GM18520 (cell line): Measurements from ENCODE around the gene MYOM1.

Experiments used
- ATAC-seq: cut with Tn5 transposase; IDR thresholded peaks from one replicate; pipeline ENCODE4 v1.9.1; 2021; ENCODE audit not compliant: unreplicated experiment

The MYOM1 gene

GRCh38 chr18:3190610-3191009, 29.2 kb downstream of the MYOM1 start:
- no peak for ATAC-seq

GRCh38 chr18:3189884-3190283, 29.9 kb downstream of the MYOM1 start:
- no peak for ATAC-seq

- no peak for ATAC-seq
Observed at GRCh38 chr18:3186678-3187658, 32.8 kb downstream of the MYOM1 start.

- ATAC-seq, result no peak
Observed at GRCh38 chr18:3184275-3184963, 35.3 kb downstream of the MYOM1 start.

GRCh38 chr18:3183103-3183717, 36.6 kb downstream of the MYOM1 start:
- no peak for ATAC-seq

GRCh38 chr18:3180325-3180724, 39.4 kb downstream of the MYOM1 start:
- no peak for ATAC-seq

GRCh38 chr18:3179430-3180089, 40.2 kb downstream of the MYOM1 start:
- ATAC-seq, result no peak

GRCh38 chr18:3177902-3178687, 41.7 kb downstream of the MYOM1 start:
- ATAC-seq, result peak; percentile 90

GRCh38 chr18:3175195-3175758, 44.5 kb downstream of the MYOM1 start:
- no peak for ATAC-seq

GRCh38 chr18:3172097-3172496, 47.7 kb downstream of the MYOM1 start:
- ATAC-seq, result no peak

- no peak for ATAC-seq
Observed at GRCh38 chr18:3171631-3172030, 48.1 kb downstream of the MYOM1 start.

- ATAC-seq, result no peak
Observed at GRCh38 chr18:3170441-3171161, 49.2 kb downstream of the MYOM1 start.

GRCh38 chr18:3164381-3164780, 55.4 kb downstream of the MYOM1 start:
- no peak for ATAC-seq

GRCh38 chr18:3163968-3164367, 55.8 kb downstream of the MYOM1 start:
- no peak for ATAC-seq

- no peak for ATAC-seq
Observed at GRCh38 chr18:3162181-3162580, 57.6 kb downstream of the MYOM1 start.

- no peak for ATAC-seq
Observed at GRCh38 chr18:3159830-3160229, 59.9 kb downstream of the MYOM1 start.

GRCh38 chr18:3157606-3158005, 62.2 kb downstream of the MYOM1 start:
- ATAC-seq, result no peak

GRCh38 chr18:3157086-3157485, 62.7 kb downstream of the MYOM1 start:
- ATAC-seq, result no peak

- no peak for ATAC-seq
Observed at GRCh38 chr18:3156325-3156640, 63.5 kb downstream of the MYOM1 start.

- ATAC-seq, result no peak
Observed at GRCh38 chr18:3154214-3154613, 65.6 kb downstream of the MYOM1 start.
